Heart right ventricle (tissue), 16 donors: Measurements from ENCODE around the gene CD180. TPM values are rescaled to one million over a fixed set of nuclear protein-coding genes. Genes with fewer than 3 reads are reported as not detected.
A peak's percentile ranks its signal among the peaks of the same experiment; 100 is the strongest.

Source experiments
- ATAC-seq, 8 donors: fragments of 200-7000 bp; cut with Tn5 transposase; one replicate each; pipeline ENCODE4 v1.9.1; 2020; ENCODE audit warnings: mild to moderate bottlenecking in 8 of 8, moderate library complexity in 8 of 8, moderate number of reproducible peaks in 1 of 8
- DNase-seq, 2 donors: peaks; one replicate each; pipeline ENCODE4 v3.0.0-alpha.2; 2020
- H3K27ac ChIP-seq, 10 donors: fragments of 200-600 bp; sonication (generic) in 2 of 10; one replicate each; pipeline versions ENCODE4 v1.5.0 to v1.8.0; 2020 to 2022; ENCODE audit warnings: mild to moderate bottlenecking in 3 of 10
- H3K27me3 ChIP-seq, 7 donors: fragments of 200-600 bp; one replicate each; pipeline ENCODE4 v1.8.0; 2021 to 2022; ENCODE audit warnings: mild to moderate bottlenecking in 2 of 7
- H3K36me3 ChIP-seq, 9 donors: fragments of 200-600 bp; sonication (generic) in 1 of 9; one replicate each; pipeline versions ENCODE4 v1.5.0 to v1.8.0; 2020 to 2022; ENCODE audit warnings: mild to moderate bottlenecking in 2 of 9
- H3K4me1 ChIP-seq, 9 donors: fragments of 200-600 bp; sonication (generic) in 1 of 9; one replicate each; pipeline versions ENCODE4 v1.5.0 to v1.8.0; 2020 to 2022; ENCODE audit warnings: mild to moderate bottlenecking in 4 of 9
- H3K4me3 ChIP-seq, 10 donors: fragments of 200-600 bp; sonication (generic) in 2 of 10; one replicate each; pipeline versions ENCODE4 v1.5.0 to v1.8.0; 2020 to 2022; ENCODE audit warnings: mild to moderate bottlenecking in 7 of 10, moderate library complexity in 2 of 10
- H3K9me3 ChIP-seq, 11 donors: fragments of 200-600 bp in 10 of 11; sonication (generic) in 2 of 11; one replicate each; pipeline versions ENCODE4 v1.5.0 to v1.8.0; 2013 to 2022; ENCODE audit warnings: mild to moderate bottlenecking in 2 of 11, control low read depth in 1 of 11, moderate library complexity in 1 of 11
- CTCF ChIP-seq, 9 donors: fragments of 200-600 bp; sonication (generic) in 2 of 9; IDR thresholded peaks; one replicate each; pipeline versions ENCODE4 v1.5.0 to v1.8.0; 2021 to 2022; ENCODE audit warnings: antibody characterized with exemption in 9 of 9, mild to moderate bottlenecking in 5 of 9, moderate library complexity in 1 of 9
- WGBS, 2 donors: extraction: QIAGEN DNeasy Blood & Tissue Kit; methylation state at CpG; one replicate each; pipeline ENCODE4 v1.1.7; 2013; ENCODE audit warnings: inconsistent platforms in 1 of 2; 5-methylcytosine and 5-hydroxymethylcytosine counted together
- intact Hi-C, 10 donors: fragments of 100-400 bp; cut with DNase I; formaldehyde crosslinking; loops; one replicate each; pipeline versions ENCODE4 v1.11.1 to v1.14.2; 2022
- polyA plus RNA-seq, 2 donors: library from polyadenylated mRNA; stranded (reverse); fragments of 200-250 nt; gene quantifications; one replicate each; pipeline ENCODE4 v1.2.3, GENCODE V29; 2013
- total RNA-seq, 10 donors: library from RNA; stranded (reverse); fragmentation: NEBNext Ultra II Directional in 3 of 10; extraction: Animal tissue kit (Norgen Biotek cat#: 25700) in 3 of 10; gene quantifications; one replicate each; pipeline versions ENCODE4 v1.2.1 to v1.2.4, GENCODE V29; 2021 to 2023
- donor health status: Arrhythmogenic right ventricular cardiomyopathy.
- donor health status: ischemic (EF 13 %, LVEDD 7.1; RV severe dilation, severe dysfunction).
- donor health status: healthy with polysubstance abuse.
- donor health status: DM: no; HTN: yes; CAD: no.
- donor health status: DM: no; HTN: no; CAD: no.
- donor health status: ischemic (EF 25% LVEDD 6.9; RV normal size, moderate dysfunction).
- donor health status: ischemic (EF 25% LVEDD 5.7; RV mildly dilated, moderate dysfunction).
- donor health status: healthy.
- donor health status: DM: yes; HTN: yes; CAD: no.
- donor health status: Ischemic cardiomyopathy.
- donor health status: ischemic (EF 35%, LVEDD 5.7; RV mildly dilated, moderate dysfunction).
- donor health status: nonischemic (EF 11% LVEDD 7.7; RV severe dilation, severe dysfunction).
- donor health status: DM: yes; HTN: yes; CAD: no.
- donor health status: PGD.
- donor health status: ischemic (EF 29% LVEDD 5.4; RV normal size, mild dysfunction).
- donor health status: nonischemic (EF 23%, LVEDD 6.1; RV moderate dilation, normal function).

Gene CD180
- total and polyA plus RNA-seq, 12 donors, result 0.12 to 3.3 (median 0.16) TPM; not detected in 1

GRCh38 chr5:67149951-67150523, 46.6 kb downstream of the CD180 start:
- TF ChIP-seq CTCF (IDR thresholded peaks at IDR 0.05), result peak in 8 of 9 donors; percentile 17 to 60 (median 49)
- Histone ChIP-seq H3K27ac (peak overlapping the region in 1 of 10 donors; percentile 21), H3K36me3 (peaks cover 0 to 100% (median 55%) of the 10 kb centered on the region in 9 donors), H3K27me3 (no peaks in the 10 kb centered on the region), H3K4me3 (peak overlapping the region in 7 of 10 donors; percentile 10 to 38 (median 26)), H3K4me1 (peaks cover 0 to 11% (median 6%) of the 10 kb centered on the region in 9 donors), H3K9me3 (no peaks in the 10 kb centered on the region)
- intact Hi-C loops, result loop anchor here in 7 of 10 donors (5.0 to 10.0 kb wide), 8 partner anchors 48 to 338 kb away; no protein-coding TSS in a partner anchor
- 83 to 93% methylated on average over 1 of the region's 1 CpG for WGBS, 2 donors
- ATAC-seq (peak in 1 of 8 donors; percentile 71), DNase-seq (no peak)

GRCh38 chr5:67149057-67149950, 47.3 kb downstream of the CD180 start:
- ATAC-seq (peak in 5 of 8 donors; percentile 8 to 34 (median 29)), DNase-seq (no peak)
- 66 to 68% methylated on average over 14 of the region's 14 CpGs for WGBS, 2 donors
- Histone ChIP-seq H3K36me3 (peaks cover 0 to 100% (median 56%) of the 10 kb centered on the region in 9 donors), H3K4me1 (peaks cover 0 to 4% (median 0%) of the 10 kb centered on the region in 9 donors), H3K9me3 (no peaks in the 10 kb centered on the region), H3K27ac (peak overlapping the region in 3 of 10 donors; percentile 12 to 41 (median 21)), H3K4me3 (peak overlapping the region in 7 of 10 donors; percentile 10 to 38 (median 26)), H3K27me3 (no peaks in the 10 kb centered on the region)
- intact Hi-C loops, result loop anchor here in 3 of 10 donors (5.0 to 10.0 kb wide), 4 partner anchors 157 to 335 kb away; no protein-coding TSS in a partner anchor
- TF ChIP-seq CTCF (IDR thresholded peaks at IDR 0.05), result no peak

GRCh38 chr5:67147760-67148159, 48.8 kb downstream of the CD180 start:
- TF ChIP-seq CTCF (IDR thresholded peaks at IDR 0.05), result no peak
- intact Hi-C loops, result loop anchor here in 3 of 10 donors (5.0 to 10.0 kb wide), 4 partner anchors 155 to 333 kb away; no protein-coding TSS in a partner anchor
- Histone ChIP-seq H3K27ac (no peak overlapping the region), H3K36me3 (peaks cover 0 to 100% (median 54%) of the 10 kb centered on the region in 9 donors), H3K4me3 (no peak overlapping the region), H3K27me3 (no peaks in the 10 kb centered on the region), H3K9me3 (no peaks in the 10 kb centered on the region), H3K4me1 (no peaks in the 10 kb centered on the region)
- 97 to 99% methylated on average over 3 of the region's 3 CpGs for WGBS, 2 donors
- no peak for DNase-seq
- no peak for ATAC-seq

GRCh38 chr5:67146981-67147380, 49.6 kb downstream of the CD180 start:
- intact Hi-C loops, result loop anchor here in 3 of 10 donors (5.0 to 10.0 kb wide), 4 partner anchors 155 to 332 kb away; no protein-coding TSS in a partner anchor
- H3K4me3 ChIP-seq, result no peak overlapping the region
- 92 to 95% methylated on average over 4 of the region's 4 CpGs for WGBS, 2 donors
- H3K9me3 ChIP-seq, result no peaks in the 10 kb centered on the region
- no peak overlapping the region for H3K27ac ChIP-seq
- TF ChIP-seq CTCF (IDR thresholded peaks at IDR 0.05), result no peak
- H3K36me3 ChIP-seq, result peaks cover 0 to 100% (median 58%) of the 10 kb centered on the region in 9 donors
- no peaks in the 10 kb centered on the region for H3K4me1 ChIP-seq
- ATAC-seq (no peak), DNase-seq (no peak)
- H3K27me3 ChIP-seq, result no peaks in the 10 kb centered on the region
